Stimulated activated CD4-positive, alpha-beta T cell treated with anti-CD3 and anti-CD28 coated beads, Interleukin-12 subunit alpha, Interleukin-12 subunit beta, amount 100 ng/mL, for 24 hours (primary cell): ENCODE measurements around the gene MLLT3.

Experiments
- DNase-seq, 2 experiments: peaks; one replicate each; pipeline ENCODE4 v3.0.0-alpha.2; 2020; ENCODE audit warnings: low read depth in 2 of 2

The MLLT3 gene

GRCh38 chr9:20625003-20625349 lies 2.7 kb upstream of the MLLT3 start:
- DNase-seq, result no peak

- no peak for DNase-seq
Observed at GRCh38 chr9:20624201-20625002, 2.1 kb upstream of the MLLT3 start.

GRCh38 chr9:20623748-20624124 lies 1.4 kb upstream of the MLLT3 start:
- DNase-seq, result no peak

DNA sequence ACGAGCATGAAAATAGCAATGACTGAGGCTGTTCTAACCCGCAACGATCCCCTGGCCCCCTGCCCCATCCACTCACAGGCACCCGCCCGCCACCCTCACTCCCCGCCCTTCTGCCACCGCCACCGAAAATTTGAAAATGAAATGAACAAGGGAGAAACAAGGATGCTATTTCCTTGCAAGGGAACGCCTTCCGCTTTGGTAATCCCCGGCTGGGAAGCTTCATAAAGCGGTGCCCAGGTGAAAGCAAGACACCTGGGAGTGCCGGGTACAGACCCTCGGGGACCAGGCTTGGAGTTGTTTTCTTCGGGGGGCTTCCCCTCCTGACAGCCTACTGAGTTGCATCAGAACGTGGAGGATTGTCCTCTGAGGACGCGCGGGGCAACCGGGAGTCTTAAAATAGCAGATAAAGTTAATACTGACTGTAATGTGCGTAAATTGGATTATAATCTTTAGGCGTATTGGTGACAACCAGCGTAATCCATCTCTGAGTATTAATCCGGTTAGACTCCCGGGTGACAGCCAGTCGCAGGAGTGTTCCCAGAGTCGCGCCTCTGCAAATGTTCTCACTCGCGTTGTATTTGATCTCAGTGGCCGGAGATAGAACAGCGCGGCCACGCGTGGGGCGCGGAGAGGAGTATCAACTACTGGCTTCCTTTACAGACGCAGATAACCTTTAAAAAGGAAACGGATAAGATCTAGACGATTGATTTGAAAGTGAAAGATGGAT lies 885 bp upstream of the MLLT3 start:
- peak; percentile 30 to 45 for DNase-seq

DNA sequence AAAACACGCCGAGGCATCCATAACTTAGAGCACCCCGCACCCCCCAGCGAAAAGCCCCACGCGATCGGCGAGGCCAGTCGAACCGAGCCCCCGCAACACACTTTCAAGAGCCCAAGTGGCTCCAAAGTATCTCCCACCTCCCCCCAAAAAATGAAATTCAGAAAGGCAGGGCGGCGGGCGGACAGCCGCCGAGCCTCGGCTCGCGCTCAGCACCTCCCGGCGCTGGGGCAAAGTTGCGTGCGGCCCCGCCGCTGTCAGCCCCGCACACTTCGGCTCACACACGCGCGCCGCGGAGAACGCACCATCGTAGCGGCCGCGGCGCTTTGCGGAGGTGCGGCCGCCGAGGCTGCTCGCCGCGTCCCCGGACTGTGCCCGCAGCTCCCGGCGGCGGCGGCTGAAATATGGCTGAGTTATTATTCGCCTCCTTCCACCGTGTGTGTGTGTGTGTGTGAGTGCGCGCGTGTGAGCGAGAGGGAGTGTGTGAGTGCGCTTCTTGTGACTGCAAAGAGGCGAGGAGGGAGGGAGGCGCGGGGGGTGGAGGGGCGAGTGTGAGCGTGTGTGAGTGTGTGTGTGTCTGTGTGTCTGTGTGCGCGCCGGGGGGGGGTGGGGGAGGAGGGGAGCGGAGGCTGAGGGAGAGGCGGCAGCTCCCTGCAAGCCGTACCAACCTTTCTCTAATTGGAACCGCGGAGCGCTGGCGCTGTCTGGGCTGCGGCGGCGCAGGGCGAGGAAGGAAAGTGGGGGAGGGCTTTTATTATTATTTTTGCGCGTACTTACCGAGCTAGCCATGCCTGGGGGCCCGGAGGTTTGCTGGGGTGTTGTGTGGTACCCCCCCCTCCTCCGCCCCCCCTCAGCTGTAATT lies 599 bp downstream of the MLLT3 start:
- DNase-seq, result peak; percentile 54 to 56

DNA sequence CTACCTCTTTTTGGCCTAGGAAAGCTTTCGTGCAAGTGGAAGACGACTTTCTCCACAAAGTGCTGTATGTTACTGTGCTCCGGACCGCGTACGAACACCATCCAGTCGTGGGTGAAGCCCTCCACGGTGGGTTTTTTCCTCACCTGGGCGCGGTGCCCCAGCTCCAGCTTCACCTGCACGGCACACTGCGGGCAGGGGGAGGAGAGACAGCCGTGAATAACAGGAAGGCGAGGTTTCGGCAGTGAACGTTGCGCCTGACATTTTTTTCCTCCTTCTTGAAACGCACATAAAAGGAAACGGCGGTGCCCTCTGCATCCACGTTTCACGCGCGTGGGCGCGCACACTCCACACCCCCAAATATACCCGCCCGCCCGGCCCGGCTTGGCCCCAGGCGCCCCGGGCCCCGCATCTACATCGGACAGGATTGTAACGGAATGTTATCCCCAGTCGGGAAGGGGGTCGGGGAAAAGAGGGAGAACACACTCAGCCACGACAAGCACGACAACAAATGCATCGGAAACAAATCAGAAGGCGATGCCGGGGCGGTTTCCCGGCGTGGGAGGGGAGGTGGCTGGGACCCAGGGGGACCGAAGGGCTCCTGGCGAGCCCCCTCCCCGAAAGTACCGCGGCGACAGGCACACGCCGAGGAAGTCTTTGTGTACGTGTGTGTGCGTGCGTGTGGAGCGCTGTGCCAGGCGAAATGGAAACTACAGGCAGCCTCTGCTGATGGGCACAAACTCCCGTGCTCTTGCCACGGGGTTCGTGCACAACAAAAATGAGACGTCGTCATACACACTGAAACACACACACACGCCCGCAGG lies 1.4 kb downstream of the MLLT3 start:
- DNase-seq, result peak; percentile 26 to 47

DNA sequence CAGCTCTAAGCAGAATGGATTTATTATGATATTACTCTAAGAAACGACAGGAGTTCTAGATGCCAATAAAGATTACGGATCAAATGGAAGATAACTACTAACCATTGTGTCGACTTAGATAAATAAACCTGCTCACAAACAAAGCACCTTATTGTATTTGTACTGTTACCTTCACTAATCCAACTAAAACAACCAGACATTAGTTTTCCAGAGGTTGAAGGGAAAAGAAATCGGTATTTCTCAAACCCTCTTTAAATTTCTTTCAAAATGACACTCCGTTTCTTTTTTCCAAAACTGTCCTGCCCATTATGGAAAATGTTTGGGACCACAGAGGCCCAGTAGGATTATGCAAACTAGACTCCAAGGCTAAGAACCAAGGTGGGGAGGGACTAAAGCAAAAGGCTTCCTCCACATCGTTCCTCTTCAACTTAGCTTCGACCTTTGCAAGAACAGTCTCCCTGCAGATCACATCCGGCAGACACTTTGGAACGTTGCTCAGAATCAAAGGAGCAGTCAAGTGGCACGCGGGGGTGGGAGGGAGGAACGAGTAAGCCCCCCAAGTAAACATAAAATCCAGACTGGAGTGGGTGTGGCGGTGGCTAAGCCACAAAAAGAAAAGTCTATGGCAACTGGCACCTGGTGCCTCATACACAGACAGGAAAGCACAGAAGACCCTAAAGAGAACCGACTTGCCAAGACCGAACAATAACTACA lies 2.7 kb downstream of the MLLT3 start:
- no peak for DNase-seq

DNA sequence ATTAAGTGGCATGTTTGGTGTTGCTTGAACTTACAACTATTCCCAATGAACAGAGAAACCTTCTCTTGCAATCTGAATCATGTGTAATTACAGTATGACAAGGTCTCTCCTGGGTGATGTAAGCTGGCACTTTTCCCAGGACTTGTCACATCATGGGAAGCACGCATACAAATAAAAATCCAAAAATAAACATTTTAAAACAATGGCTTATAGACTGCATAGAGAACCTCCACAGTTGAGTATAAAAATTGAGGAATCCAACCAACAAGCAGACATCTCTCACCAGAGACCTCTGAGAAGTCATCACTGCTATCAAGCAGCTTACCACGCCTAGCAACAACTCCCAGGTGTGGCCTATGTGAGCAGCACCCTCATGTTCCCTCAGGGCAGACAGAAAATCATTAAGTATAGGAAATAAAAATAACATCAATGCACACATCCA lies 3.9 kb downstream of the MLLT3 start:
- no peak for DNase-seq

DNA sequence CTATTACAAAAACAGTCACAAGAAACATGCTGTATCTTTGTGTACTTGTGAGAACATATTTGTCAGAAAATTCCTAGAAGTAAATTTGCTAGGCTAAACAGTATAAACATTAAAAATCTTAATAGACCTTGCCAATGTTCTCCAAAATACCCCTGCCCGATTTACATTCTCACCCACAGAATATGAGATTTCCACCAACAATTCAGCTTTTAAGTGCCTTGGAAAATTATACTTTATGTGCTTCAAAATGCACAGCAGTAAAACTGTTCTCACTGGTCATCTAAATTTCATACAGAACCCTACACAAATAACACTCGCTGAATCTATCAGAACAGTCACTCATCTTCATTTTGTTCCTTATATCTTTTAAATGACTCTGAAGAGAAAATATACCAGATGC lies 5.5 kb downstream of the MLLT3 start:
- DNase-seq, result no peak

- DNase-seq, result no peak
Observed at GRCh38 chr9:20614602-20615216, 7.6 kb downstream of the MLLT3 start.

DNA sequence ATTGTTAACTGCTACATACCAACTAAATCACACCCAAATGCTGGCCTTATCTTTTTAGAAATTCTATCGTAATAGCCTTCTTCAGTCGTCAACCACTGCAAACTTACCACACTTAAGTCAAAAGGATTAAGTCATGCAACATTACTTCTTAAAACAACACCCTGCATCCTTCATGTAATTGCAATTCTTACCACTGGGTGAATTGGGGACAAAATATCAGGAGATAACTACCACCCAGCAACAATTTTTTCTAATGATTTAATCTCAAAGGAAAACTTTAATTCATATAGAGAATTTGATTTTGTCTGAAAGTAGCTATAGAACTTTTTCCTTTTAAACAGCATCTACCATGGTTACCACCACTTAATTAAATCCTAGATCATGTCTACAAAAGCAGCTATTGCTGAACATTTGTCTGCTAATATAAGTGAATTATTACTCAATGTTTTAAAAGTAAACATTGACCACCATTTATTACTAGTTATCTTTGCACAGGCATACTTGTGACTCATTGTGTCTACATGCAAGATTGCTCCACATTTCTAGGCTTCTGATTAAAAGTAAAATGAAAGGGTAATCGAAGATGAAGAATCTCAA lies 10.5 kb downstream of the MLLT3 start:
- no peak for DNase-seq

DNA sequence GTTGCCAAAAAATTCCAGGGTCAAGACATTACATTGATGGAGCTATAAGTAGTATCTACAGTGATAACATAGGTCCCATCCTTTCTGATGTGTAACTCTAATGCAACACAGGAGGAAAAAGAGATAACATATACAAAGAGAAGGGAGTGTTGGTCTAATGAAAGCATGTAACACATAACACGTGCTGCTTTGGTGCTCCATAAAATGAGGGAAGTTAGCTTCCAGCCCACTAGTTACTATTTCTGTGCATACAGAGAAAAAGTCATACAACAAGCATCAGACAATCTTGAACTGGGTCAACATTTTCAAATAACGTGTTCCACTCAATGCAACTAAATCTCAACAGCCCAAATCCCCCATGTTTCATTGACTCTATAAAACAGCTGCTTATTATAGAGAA lies 11.7 kb downstream of the MLLT3 start:
- DNase-seq, result no peak

GRCh38 chr9:20608582-20608981 lies 13.7 kb downstream of the MLLT3 start:
- DNase-seq, result no peak

DNA sequence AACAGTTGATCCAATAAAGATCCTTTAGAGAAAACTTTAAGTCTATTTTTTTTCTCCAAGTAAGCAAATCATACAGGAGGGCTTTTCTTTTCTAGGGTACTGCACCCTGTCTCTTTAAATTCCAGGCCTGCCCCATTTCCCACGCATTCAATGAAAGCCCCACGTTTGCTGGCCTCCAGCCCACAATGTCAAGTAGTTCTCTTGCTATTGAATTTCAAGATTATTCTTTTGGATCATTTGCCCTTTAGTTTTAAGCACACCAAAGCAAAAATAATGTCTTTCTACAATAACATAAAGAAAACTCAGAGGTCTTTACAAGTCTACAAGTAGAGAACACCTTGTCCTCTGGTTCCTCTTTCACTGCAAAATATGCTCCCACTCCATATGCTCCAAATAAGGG lies 15.6 kb downstream of the MLLT3 start:
- no peak for DNase-seq

- DNase-seq, result no peak
Observed at GRCh38 chr9:20604562-20604961, 17.7 kb downstream of the MLLT3 start.

DNA sequence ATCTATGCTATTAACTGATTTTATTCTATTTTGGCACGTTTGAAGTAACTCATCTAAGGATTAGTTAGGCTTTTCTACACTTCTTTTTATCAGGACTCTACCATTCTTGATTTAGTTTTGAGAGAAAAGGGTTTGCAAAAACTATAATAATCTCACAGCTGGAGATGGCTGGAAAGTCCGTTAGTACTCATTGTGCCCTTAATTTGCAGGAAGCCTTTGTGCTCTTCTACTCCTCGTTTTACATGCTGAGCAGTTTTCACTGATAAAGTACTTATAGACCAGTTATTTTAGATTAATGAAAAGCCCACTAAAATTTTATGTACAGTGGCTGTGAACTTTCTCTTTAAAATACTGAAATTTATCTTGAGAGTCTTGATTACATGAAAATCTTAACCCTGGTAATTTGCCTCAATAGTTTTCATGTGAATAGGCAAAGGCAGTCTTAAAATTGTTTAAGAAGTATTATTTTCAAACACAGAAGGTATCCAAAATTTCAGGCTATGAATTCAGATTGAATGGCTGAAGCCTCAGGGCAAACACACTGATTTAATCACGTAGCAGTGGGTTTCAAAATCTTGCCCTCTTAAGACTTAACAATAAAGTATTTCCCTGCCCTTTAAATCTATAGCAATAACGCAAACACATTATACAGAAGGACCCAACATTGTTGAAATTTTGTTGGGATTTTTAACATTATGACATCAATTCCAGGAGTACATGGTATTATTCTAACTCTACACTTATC lies 18.6 kb downstream of the MLLT3 start:
- no peak for DNase-seq

DNA sequence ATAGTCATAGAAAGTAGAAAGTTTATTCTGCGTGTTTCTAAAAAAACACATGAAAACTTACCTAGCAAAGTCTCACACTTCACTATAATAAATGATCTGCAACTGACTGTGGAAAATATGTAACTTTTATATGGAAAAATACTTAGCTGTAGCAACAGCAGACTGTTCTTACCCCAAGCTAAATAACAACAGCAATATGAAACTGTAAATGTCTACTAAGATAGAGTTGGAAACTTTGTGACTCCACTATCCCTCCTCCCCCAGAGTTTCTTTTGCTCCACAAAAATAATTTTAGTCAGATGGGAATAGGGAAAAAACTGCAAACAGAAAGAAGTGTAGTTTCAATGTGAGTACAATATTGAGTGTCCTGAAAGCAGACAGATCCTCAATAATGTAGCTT lies 21.0 kb downstream of the MLLT3 start:
- no peak for DNase-seq

DNA sequence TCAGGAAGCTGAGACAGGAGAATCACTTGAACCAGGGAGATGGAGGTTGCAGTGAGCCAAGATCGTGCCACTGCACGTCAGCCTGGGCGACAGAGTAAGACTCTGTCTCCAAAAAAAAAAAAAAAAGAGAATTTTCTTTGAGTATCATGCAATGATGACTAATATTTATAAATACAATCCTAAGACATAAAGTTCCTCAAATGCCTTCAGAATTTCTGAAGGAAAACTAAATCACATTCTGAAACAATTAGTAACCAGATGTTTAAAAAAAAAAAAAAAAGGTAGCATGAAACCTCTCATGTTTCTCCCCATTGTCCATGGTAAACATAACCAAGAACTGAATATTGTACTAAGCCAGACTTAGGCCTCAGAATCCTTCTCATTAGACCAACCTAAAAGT lies 23.1 kb downstream of the MLLT3 start:
- no peak for DNase-seq

DNA sequence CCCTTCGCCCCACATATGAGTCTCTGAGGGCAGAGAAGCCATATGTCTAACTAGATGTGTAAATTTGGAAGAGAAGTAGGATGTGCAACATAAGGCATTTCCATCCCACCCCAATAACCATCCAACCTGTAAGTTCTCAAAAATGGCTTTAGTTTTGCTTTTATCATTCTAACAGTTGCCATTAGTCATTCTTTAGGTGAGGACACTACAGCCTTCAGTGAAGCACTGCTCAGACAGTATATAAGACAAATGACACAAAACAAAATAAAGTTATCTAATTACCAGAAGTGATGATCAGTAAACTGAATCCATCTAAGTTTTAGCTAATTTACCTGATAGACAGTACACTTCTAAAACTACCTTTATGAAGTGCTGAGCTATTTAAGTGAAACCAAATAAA lies 23.9 kb downstream of the MLLT3 start:
- no peak for DNase-seq
